Stimulated activated naive B cell treated with anti-CD40 and anti-IgM and Interleukin-4, amounts not matched to agents 10 μg/mL and 1 μg/mL and 100 μg/mL, for 72 hours (primary cell): Measurements from ENCODE around the gene TFF3.

Experiments used
- ATAC-seq, 2 donors: fragments of 150-1000 bp; cut with Tn5 transposase; replicated peaks; 2 replicates each; pipeline ENCODE4 v1.10.0; 2021; ENCODE audit warnings: moderate library complexity in 1 of 2
- DNase-seq: peaks from one replicate; pipeline ENCODE4 v3.0.0; 2021
- H3K27ac Mint-ChIP-seq: one replicate; pipeline ENCODE4 v1.8.0; 2022; ENCODE audit warnings: mild to moderate bottlenecking, mixed read lengths
- H3K27me3 Mint-ChIP-seq, 2 donors: one replicate each; pipeline ENCODE4 v1.8.0; 2022; ENCODE audit warnings: mixed read lengths in 2 of 2
- H3K36me3 Mint-ChIP-seq, 2 donors: one replicate each; pipeline ENCODE4 v1.8.0; 2022; ENCODE audit warnings: mixed read lengths in 2 of 2, mild to moderate bottlenecking in 1 of 2
- H3K4me1 Mint-ChIP-seq, 2 donors: one replicate each; pipeline ENCODE4 v1.8.0; 2022; ENCODE audit warnings: mixed read lengths in 2 of 2, mild to moderate bottlenecking in 1 of 2
- H3K4me3 Mint-ChIP-seq, 2 donors: one replicate each; pipeline ENCODE4 v1.8.0; 2022; ENCODE audit warnings: mild to moderate bottlenecking in 2 of 2, mixed read lengths in 2 of 2, moderate library complexity in 1 of 2
- H3K9me3 Mint-ChIP-seq, 2 donors: one replicate each; pipeline ENCODE4 v1.8.0; 2022; ENCODE audit warnings: mixed read lengths in 2 of 2, mild to moderate bottlenecking in 1 of 2

TFF3 gene

DNA sequence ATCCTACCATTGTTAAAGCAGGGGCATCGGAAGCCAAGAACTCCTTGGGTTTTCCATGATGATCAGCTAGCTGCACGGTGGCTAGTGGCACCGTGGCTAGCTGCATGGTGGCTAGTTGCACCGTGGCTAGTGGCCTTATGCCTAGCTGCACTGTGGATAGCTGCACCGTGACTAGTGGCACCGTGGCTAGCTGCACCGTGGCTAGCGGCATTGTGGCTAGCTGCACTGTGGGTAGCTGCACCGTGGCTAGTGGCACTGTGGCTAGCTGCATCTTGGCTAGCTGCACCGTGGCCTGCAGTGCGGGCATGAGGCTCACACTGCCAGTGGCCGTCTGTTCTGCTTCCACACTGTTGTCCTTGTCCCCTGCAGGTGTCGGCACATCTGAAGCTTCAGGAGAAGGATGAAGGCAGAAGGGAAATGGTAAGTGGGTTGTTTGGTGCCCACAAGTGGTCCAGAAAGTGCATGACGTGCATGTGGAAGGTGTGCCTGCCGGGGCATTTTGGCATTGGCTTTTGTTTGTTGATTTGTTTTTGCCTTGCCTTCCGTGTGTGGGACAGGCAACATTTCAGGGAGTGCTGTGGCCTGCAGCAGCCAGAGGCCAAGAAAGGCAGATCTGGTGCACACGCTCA is 38.6 kb downstream of the TFF3 start:
- no peaks in the 10 kb centered on the region for H3K27me3 Mint-ChIP-seq
- H3K9me3 Mint-ChIP-seq = no peaks in the 10 kb centered on the region
- DNase-seq (no peak), ATAC-seq (no peak)
- no peaks in the 10 kb centered on the region for H3K4me1 Mint-ChIP-seq
- peaks cover 15 to 27% of the 10 kb centered on the region in 2 donors for H3K36me3 Mint-ChIP-seq
- no peak overlapping the region for H3K4me3 Mint-ChIP-seq
- no peak overlapping the region for H3K27ac Mint-ChIP-seq

DNA sequence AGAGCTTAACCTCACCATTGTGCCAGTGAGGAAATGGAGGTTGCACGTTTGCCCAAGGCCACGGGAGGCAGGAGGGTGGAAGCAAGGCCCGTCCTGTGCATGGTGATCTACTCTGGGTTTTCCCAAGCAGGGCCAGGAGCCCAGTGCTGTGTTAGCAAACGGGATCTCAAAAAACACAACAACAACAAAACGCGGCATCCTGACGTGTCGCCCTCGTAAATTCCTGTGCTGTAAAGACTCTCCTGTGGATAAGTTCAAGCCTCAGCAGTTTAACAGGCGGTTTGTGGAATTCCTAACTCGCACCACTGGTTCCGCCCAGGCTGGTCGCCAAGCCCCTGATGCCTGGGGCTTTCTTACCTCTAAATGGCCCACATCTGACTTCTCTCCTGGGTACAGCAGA is 39.1 kb downstream of the TFF3 start:
- no peak for DNase-seq
- no peak overlapping the region for H3K4me3 Mint-ChIP-seq
- no peak overlapping the region for H3K27ac Mint-ChIP-seq
- H3K27me3 Mint-ChIP-seq = no peaks in the 10 kb centered on the region
- peaks cover 16 to 30% of the 10 kb centered on the region in 2 donors for H3K36me3 Mint-ChIP-seq
- ATAC-seq = no peak
- H3K9me3 Mint-ChIP-seq = no peaks in the 10 kb centered on the region
- H3K4me1 Mint-ChIP-seq = no peaks in the 10 kb centered on the region

DNA sequence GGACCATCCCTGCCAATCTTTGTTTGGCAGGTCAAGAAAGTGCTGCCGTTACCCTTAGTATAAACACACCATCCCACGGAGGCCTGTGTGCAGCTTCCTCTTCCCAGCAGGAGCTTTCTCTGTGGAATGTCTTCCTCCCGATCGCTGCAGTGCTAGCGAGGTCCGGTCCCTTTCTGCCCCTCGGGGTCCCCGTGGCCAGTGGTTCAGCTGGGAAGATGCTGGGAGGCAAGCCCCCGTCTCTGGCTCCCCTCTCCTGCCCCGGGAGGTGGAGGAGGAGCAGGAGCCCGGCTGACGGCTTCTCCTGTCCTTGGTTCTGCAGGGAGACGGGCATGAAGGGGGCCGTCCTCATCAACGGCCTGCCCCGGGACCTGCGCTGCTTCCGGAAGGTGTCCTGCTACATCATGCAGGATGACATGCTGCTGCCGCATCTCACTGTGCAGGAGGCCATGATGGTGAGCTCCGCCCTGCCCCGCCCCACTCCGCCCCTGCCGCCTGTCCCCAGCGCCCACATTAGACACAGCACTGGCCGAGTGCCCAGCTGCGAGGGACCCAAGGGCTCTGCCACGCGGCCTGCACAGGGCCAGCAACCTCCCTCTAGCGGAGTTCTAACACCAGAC is 42.1 kb downstream of the TFF3 start:
- Mint-ChIP-seq H3K9me3 (no peaks in the 10 kb centered on the region), H3K4me3 (no peak overlapping the region), H3K27ac (no peak overlapping the region), H3K4me1 (peaks cover 13 to 19% of the 10 kb centered on the region in 2 donors), H3K36me3 (peaks cover 15 to 27% of the 10 kb centered on the region in 2 donors), H3K27me3 (no peaks in the 10 kb centered on the region)
- ATAC-seq (no peak), DNase-seq (no peak)

DNA sequence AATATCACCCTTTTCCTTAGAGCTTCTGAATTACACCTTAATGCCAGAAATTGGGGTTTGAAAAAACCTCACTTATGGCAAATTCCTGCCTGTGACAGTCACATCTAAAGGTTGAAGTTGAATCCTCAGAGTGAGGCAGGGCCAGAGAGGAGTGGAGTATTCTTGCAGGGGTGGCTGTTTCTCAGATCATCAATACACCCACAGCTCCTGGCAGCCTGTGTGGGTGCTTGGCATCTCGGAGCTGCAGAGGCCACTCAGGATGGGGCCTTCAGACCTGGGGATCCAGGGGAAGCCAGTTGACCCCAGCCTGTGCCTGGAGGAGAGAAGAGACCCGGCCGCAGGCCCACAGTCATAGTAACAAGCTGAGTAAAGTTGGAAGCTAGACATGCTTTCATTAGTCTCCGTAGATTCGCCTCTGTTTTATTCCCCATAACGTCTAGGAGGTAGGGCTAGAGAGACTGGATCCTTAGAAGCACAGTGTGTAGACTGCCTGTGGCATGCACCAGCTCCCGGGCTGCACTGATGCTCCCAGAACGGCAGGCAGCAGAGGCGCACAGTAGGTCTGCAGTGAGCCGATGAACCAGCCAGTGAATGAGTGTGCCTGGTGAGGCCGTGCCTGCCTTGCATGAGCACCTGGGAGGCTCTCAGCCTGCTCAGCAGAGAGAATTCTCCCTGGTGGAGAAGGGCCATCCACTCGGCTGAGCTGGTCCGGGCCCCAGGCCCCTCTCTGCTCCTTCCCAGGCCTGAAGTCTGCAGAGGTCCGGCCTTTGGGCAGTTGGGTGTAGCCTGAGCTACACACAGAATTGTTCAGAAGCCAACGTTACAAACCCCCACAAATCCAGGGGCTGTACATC is 42.9 kb downstream of the TFF3 start:
- no peak for ATAC-seq
- no peaks in the 10 kb centered on the region for H3K9me3 Mint-ChIP-seq
- no peak overlapping the region for H3K27ac Mint-ChIP-seq
- no peak overlapping the region for H3K4me3 Mint-ChIP-seq
- peaks cover 20 to 27% of the 10 kb centered on the region in 2 donors for H3K4me1 Mint-ChIP-seq
- H3K36me3 Mint-ChIP-seq = peaks cover 15 to 26% of the 10 kb centered on the region in 2 donors
- peaks cover under 1% of the 10 kb centered on the region in 2 donors for H3K27me3 Mint-ChIP-seq
- no peak for DNase-seq

DNA sequence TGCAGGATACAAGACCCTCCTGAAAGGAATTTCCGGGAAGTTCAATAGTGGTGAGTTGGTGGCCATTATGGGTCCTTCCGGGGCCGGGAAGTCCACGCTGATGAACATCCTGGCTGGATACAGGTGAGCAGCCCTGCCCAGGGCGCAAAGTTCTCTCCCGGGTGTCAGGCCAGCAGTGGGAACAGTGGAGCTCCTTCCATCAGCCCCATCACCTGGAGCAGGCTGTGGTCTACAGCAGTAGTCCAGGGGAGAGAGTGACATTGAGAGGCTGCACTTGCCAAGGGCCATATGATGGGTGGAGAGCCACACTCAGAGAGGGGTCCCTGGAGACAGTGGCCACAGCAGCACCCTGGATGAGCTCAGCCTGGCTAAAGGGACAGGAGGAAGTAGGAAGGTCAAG is 44.1 kb downstream of the TFF3 start:
- ATAC-seq (no peak), DNase-seq (no peak)
- no peak overlapping the region for H3K27ac Mint-ChIP-seq
- H3K4me1 Mint-ChIP-seq = peaks cover 28 to 34% of the 10 kb centered on the region in 2 donors
- H3K4me3 Mint-ChIP-seq = no peak overlapping the region
- peaks cover 6 to 7% of the 10 kb centered on the region in 2 donors for H3K27me3 Mint-ChIP-seq
- H3K9me3 Mint-ChIP-seq = no peaks in the 10 kb centered on the region
- peaks cover 19 to 24% of the 10 kb centered on the region in 2 donors for H3K36me3 Mint-ChIP-seq

DNA sequence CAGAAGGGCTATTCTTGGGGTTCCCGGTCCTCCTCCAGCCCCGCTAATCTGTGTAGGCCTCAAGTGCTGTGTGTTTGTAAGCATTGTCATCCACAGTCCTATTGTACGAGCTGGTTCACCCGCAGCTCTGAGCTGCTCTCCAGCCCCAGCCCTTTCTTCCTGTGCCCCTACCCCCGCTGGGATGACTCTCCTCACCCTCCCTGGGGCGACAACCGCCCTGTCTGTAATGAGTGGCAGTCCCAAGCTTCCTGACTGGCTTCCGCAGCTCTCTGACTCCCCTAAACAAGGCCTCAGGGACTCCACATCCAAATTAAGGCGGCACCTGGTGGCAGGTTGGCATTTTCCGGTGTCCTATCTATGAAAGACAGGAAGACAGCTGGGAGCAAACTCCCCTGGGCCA is 45.8 kb downstream of the TFF3 start:
- no peaks in the 10 kb centered on the region for H3K9me3 Mint-ChIP-seq
- H3K27me3 Mint-ChIP-seq = peaks cover 6 to 7% of the 10 kb centered on the region in 2 donors
- peaks cover 28 to 34% of the 10 kb centered on the region in 2 donors for H3K4me1 Mint-ChIP-seq
- peak; percentile 38 to 47 for ATAC-seq
- H3K36me3 Mint-ChIP-seq = peaks cover 15 to 18% of the 10 kb centered on the region in 2 donors
- H3K4me3 Mint-ChIP-seq = peak overlapping the region in 1 of 2 donors; percentile 39
- H3K27ac Mint-ChIP-seq = peak overlapping the region; percentile 48
- no peak for DNase-seq

DNA sequence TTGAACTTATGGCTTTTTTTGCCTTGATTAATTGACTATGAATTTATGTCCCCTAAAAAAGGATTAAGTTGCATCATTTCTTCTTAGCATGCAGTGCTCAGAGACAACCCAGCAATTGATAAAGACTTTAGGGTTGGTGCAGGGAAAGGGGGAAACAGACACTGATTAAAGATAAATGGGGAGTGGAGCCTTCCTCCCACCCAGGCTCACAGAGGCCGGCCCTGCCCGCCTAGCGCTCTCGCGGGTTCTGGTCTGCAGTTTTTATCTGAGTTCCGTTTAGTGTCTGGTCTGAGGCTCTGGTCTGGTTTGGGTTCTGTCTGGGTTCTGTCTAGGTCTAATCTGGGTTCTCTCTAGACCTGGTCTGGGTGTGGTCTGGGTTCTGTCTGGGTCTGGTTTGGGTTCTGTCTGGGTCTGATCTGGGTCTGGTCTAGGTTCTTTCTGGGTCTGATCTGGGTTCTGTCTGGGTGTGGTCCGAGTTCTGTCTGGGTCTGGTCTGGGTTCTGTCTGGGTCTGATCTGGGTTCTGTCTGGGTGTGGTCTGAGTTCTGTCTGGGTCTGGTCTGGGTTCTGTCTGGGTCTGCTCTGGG is 48.1 kb downstream of the TFF3 start:
- Mint-ChIP-seq H3K4me3 (peak overlapping the region in 1 of 2 donors; percentile 17), H3K36me3 (peaks cover 12 to 16% of the 10 kb centered on the region in 2 donors), H3K27ac (peak overlapping the region; percentile 53), H3K4me1 (peaks cover 29 to 39% of the 10 kb centered on the region in 2 donors), H3K9me3 (no peaks in the 10 kb centered on the region), H3K27me3 (peaks cover 6 to 7% of the 10 kb centered on the region in 2 donors)
- DNase-seq (no peak), ATAC-seq (no peak)

DNA sequence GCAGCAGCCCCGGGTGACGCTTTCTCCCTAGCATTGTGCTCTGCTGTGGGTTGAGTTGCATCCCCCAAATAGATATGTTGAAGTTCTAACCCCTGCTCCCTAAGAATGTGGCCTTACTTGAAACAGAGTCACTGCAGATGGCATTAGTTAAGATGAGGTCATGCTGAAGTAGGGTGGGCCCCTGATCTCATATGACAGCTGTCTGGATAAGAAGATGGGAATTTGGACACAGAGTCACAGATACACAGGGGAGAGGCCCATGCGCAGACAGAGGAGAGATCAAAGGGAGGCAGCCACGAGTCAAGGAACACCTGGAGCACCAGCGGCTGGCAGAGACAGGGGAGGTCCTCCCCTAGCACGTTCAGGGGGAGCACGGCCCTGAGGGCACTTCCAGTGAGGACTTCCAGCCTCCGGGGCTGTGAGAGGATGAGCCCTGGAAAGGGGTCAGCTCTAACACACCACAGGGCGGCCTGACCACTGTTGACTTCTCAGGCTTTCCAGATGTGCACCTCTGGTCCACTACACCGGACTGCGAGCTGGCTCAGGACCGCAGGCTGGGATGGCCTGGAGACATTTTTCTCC is 49.9 kb downstream of the TFF3 start:
- Mint-ChIP-seq H3K36me3 (peaks cover 8 to 10% of the 10 kb centered on the region in 2 donors), H3K4me3 (no peak overlapping the region), H3K27ac (no peak overlapping the region), H3K9me3 (no peaks in the 10 kb centered on the region), H3K27me3 (peaks cover 6 to 7% of the 10 kb centered on the region in 2 donors), H3K4me1 (peaks cover 29 to 39% of the 10 kb centered on the region in 2 donors)
- no peak for DNase-seq
- no peak for ATAC-seq

DNA sequence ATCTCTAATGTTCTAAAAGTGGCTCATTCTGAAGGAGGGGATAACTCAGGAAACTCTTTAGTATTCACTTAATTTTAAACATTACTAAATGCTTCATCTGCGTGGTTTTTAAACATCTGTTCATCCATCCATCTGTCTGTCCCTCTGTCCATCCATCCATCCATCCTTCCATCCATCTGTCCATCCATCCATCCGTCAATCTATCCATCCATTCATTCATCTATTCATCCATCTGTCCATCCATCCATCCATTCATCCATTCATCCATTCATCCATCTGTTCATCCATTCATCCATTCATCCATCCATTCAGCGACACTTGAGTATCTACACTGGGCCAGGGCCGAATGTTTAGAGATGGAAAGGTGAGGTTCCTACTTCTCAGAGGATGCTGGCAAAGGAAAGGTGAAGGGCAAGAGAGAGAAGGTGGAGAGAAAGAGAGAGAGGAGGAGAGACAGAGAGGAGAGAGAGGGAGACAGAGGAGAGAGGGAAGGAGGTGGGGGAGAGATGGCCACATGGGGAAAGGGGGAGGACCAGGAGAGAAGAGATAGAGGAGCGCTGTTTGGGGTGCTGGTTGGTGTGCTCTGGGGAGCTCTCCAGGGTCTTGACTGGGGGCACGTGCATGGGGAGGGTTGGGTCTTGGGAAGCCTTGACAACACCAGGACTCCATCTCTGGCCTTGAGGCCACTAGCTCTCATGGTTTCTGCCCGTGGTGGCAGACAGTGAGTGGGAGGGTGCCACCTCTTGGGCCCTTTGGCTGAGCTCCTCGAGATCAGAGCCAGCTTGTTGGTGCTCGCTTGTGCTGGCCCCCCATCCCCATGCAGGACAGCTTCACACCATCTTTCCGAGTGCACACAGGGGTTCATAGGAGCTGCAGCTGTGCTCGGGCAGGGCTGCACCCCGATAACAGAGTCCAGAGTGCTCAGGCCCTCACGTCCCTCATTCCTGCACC is 50.7 kb downstream of the TFF3 start:
- no peak for DNase-seq
- Mint-ChIP-seq H3K27me3 (peaks cover 6 to 7% of the 10 kb centered on the region in 2 donors), H3K4me1 (peaks cover 28 to 35% of the 10 kb centered on the region in 2 donors), H3K27ac (no peak overlapping the region), H3K9me3 (no peaks in the 10 kb centered on the region), H3K4me3 (no peak overlapping the region), H3K36me3 (peaks cover 8 to 10% of the 10 kb centered on the region in 2 donors)
- no peak for ATAC-seq

DNA sequence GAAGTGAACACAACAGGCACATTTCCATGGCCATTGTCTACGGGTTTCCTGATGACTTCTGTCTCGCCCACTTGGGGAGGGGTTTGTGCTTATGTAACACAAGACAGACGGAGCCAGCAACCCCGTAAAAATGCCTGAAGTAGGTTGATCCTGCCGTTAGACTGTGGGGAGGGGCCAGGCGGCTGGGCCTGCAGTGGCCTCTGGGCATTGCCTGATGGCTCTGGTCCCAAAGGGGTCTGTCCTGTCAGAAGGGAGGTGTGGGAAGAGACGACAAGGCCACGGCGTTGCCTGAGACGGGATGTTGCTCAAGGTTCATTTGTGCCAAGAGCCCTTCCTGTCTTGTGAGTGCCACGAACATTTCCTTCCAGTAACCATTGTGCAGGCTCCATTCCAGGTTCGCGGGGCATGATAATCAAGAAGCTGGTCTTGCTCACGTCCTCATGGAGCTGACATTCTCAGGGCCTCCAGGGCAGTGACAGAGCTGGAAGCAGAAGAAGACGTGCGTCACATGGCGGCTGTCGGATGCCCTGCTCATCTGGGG is 51.5 kb downstream of the TFF3 start:
- DNase-seq (no peak), ATAC-seq (no peak)
- H3K27ac Mint-ChIP-seq = no peak overlapping the region
- peaks cover 6 to 8% of the 10 kb centered on the region in 2 donors for H3K27me3 Mint-ChIP-seq
- peaks cover 8 to 10% of the 10 kb centered on the region in 2 donors for H3K36me3 Mint-ChIP-seq
- H3K9me3 Mint-ChIP-seq = no peaks in the 10 kb centered on the region
- H3K4me1 Mint-ChIP-seq = peaks cover 24 to 34% of the 10 kb centered on the region in 2 donors
- H3K4me3 Mint-ChIP-seq = no peak overlapping the region

DNA sequence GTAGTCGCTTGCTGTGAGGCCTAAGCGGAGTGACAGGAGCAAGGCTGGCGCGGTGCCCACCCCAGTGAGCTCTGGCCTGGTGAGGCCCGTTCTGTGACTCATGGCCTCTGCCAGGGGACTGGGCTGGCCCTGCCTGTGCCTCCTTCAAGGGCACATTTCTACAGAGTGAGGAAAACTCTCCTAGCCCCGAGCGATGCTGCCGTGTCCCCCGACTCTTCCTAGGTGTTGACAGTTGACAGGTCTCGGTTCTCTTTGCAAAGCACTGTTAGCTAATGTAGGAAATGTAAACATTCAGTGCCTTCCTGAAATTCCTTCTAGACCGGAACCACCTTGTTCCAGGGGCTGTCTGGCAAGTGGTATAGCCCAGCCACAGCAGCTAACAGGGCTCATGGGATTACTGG is 52.4 kb downstream of the TFF3 start:
- Mint-ChIP-seq H3K27ac (no peak overlapping the region), H3K27me3 (peaks cover 6 to 13% of the 10 kb centered on the region in 2 donors), H3K4me3 (no peak overlapping the region), H3K9me3 (no peaks in the 10 kb centered on the region), H3K36me3 (peaks cover 10 to 11% of the 10 kb centered on the region in 2 donors), H3K4me1 (peaks cover 23 to 34% of the 10 kb centered on the region in 2 donors)
- DNase-seq (no peak), ATAC-seq (no peak)

DNA sequence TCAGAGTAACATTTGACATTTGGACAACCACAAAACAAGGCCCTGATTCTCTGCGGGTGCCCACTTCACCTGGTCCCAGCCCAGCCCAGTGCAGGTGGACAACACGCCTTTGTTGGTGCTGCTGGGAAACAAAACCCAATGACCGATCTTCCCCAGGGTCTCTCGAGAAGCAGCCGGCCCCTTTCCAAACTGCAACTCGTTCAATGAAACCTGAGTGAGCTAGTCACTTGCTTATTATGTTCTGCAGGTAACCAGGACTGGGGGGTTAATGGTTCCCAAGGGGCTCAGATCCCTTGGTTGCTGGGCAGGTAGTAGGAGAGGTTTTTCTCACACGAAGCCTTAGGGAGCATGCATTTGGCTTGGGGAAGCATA is 53.4 kb downstream of the TFF3 start:
- Mint-ChIP-seq H3K9me3 (no peaks in the 10 kb centered on the region), H3K4me1 (peaks cover 13 to 28% of the 10 kb centered on the region in 2 donors), H3K27me3 (peaks cover under 1 to 7% of the 10 kb centered on the region in 2 donors), H3K27ac (no peak overlapping the region), H3K4me3 (no peak overlapping the region), H3K36me3 (peaks cover 5 to 7% of the 10 kb centered on the region in 2 donors)
- ATAC-seq (no peak), DNase-seq (no peak)
